ENCODE data around the gene ANKRD6.
"Not testable (repeated sequence)": the region's sequence is repeated elsewhere in the genome, so short reads cannot be mapped to it uniquely, and the experiment has no call there.

Gene ANKRD6

DNA sequence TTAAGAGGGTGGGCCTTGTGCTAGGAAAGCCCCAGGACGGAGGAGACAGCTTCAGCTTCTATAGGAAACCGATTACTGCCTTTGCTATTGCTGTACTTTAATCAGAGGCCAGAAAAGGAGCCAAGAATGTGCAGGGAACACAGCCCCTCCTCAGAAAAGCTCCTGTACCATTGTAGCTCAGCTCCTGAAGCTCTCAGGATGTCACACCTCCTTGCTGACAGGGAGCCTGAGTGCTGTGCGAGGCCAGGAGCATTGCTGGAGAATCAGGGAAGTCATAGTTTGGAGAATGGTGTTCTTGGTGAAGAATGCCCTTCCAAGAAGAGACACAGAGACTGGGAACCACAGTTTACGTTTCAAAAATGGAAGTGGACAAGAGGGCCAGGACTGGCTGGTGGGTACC lies 158.8 kb downstream of the ANKRD6 start:
- no peak for DNase-seq (ENCODE audit: low read depth in 2 of 2, low spot score in 1 of 2)

DNA sequence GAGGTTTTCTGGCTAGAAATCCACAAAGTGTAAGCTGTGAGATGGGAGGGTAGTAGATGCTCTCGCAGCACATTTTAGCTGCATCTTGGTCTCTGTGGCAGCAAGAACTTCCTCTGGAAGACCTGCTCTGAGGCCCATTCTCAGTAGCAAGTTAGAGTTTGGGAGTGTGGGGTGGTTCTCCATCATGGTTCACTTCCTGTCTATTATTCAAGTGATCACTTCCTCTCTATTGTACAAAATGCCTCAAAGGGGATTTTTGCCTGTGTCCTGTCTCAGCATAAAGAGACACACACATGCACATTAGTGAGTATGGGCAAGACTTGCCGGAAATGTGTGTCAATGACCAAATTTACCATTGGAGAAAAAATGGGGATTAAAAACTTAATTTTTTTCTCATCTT lies 163.1 kb downstream of the ANKRD6 start:
- no peak for DNase-seq (ENCODE audit: low read depth in 2 of 2, low spot score in 1 of 2)

DNA sequence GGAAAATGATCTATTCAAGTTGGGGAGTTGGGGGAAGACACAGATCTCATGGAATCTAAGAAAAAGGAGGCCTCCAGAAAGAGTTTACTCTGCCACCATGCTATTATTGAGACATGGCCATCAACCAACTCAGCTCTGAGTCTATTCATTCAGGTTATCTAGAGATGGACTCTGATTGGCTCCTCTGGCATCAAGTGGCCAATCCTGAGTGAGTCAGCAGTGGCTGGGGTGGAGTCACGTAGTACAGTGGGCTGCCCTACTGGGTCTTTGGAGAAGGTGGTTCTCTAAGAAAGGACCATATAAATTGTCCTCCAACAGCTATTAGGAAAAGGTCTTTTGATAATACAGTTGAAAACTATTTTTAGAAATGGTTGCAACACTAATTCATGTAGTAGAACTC lies 163.5 kb downstream of the ANKRD6 start:
- no peak for DNase-seq (ENCODE audit: low read depth in 2 of 2, low spot score in 1 of 2)

DNA sequence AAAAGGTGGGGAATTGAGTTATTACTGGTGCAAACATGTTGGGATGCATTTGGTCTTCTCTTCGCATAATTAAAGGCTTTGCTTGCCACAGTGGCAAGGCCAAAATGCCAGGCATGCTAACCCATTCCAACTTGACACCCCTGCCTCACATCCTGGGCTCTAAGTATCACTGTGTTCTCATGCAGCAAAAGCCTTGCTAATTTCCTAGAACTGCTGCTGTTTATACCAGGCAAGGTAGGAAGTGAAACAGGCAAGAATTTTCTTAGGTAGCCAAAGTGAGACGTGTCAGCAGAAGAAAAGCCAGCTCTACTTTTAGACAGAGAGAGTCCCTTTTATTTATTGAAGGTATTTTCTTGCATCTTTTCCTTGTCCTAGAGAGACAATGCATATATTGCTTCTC lies 164.4 kb downstream of the ANKRD6 start:
- DNase-seq (ENCODE audit: low read depth in 2 of 2, low spot score in 1 of 2): no peak

DNA sequence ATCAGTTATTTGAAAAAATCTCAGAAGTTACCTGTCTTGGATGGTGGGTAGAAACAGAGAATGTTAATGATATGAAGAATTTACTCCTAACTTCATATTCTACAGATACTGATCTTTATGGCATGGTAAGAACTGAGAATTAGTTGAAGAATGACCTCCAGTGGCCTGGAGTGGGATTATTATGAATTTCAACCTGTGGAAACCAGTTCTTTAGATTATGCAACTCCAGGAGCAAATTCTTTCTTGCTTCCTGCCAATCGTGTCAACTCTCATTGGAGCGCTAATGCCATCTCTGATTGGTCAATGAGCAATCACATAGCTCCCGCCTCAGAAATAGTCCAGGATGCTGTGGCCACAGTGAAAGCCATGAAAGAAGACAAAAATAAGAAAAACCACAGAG lies 165.0 kb downstream of the ANKRD6 start:
- DNase-seq (ENCODE audit: low read depth in 2 of 2, low spot score in 1 of 2): no peak

DNA sequence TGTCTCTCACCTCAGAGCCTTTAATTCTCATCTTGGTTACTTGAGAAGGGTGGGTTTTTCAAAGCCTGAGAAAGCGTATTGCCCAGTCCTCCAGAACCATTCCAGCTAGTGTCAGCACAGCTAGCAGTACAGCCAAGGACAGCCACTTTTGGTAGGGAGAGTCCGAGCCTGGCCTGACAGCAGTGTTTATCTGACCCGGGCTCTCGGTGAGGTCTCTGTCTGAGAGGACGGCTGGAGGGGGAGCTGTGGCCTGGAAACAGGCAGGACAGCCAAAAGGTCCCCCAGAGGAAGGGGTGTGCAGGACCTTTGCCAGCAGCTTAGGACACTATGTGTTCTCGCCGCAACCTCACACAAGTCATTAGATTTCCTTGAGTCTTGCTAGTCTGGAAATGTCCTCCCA lies 166.8 kb downstream of the ANKRD6 start:
- no peak for DNase-seq (ENCODE audit: low read depth in 2 of 2, low spot score in 1 of 2)

DNA sequence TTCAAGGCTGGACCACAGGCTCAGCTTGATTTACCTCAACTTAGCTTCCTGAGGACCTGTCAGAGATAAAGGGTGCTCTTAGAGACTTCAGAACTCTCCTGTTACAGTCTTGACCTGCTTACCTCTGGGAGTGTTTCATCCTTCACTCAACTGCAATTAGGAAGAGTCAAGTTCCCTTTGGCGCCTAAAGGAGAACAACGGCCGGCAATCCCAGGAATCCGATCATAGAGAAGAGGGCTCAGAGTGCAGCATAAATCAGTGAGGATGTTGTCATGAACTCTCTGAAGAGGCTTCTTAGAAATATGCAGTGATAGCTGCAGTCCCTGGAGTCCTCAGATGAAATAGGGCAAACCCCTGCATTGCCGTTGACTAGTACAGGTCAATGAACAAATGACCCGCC lies 169.2 kb downstream of the ANKRD6 start:
- DNase-seq (ENCODE audit: low read depth in 2 of 2, low spot score in 1 of 2): no peak

DNA sequence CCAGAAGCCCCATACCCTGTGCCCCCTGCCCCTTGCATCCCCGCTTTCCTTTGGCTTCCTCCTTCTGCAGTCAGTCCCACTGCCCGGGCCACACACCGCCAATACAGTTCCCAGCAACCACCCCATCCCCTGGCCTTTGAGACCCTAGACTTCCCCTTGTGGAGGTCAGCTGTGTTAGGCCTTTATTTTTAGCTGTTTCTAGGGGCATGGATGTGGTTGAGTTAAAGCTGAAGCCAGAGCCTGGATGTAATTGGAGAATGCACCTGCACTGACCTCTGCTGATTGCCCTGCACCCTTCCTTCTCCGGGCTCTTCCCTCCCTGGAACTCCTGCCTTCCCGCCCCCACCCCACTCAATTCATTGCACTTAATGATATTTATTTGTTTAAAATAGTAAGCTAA lies 171.7 kb downstream of the ANKRD6 start:
- no peak for DNase-seq (ENCODE audit: low read depth in 2 of 2, low spot score in 1 of 2)

DNA sequence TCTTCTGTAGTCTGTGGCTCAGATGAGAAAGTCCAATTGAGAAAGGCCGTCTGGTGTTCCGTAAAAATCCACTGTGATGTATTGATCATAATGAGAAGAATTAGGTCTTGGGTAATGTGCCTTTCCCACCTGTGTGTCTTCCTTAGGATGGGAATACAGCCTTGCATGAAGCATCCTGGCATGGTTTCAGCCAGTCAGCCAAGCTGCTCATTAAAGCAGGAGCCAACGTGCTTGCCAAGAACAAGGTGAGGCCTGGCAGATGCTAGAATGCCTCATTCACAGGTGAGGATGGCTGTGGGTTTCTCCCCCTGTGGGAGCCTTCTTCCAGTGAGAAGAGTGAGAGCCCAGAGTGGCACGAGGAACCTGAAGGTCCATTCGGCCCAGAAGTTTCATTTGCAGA lies 172.9 kb downstream of the ANKRD6 start:
- DNase-seq (ENCODE audit: low read depth in 2 of 2, low spot score in 1 of 2): no peak

DNA sequence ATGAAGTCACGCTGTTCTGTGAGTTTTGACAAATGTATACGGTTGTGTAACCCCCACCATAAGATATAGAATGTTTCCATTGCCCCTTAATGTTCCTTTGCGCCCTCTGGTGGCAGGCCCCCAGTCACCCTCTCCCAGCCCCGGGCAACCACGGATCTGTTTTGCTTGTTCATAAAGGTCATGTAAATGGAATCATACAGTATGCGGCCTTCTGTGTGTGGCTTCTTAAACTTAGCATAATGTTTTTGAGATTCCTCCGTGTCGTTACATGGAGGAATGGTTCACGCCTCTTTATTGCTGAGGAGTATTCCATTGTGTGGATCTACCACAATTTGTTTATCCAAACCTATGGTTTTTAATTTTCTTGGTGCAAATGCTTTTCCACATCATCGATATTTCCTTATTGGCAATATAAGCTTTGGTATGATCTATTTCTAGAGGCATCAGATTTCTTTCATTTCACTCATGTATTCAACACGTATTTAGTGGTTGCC lies 177.2 kb downstream of the ANKRD6 start:
- DNase-seq (ENCODE audit: low read depth in 2 of 2, low spot score in 1 of 2): peak; percentile 57 to 70

DNA sequence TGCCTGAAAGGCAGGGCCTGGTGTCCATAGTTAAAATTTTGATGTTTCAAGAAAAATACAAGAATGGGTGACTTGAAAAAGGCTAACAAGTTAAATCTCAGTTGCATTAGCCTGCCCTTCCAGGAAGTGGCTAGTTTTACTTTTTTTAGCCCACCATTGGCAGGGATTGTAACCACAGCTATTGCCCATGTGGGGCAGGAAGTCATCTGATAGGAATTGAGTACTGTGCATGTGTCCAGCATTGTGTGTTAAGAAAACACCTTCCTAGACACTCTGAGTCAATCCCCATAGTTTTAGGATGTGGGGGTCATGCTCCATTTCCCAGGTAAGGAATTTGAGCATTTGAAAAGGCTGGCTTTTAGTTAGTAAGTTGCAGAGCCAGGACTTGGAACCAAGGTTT lies 178.7 kb downstream of the ANKRD6 start:
- DNase-seq (ENCODE audit: low read depth in 2 of 2, low spot score in 1 of 2): no peak

DNA sequence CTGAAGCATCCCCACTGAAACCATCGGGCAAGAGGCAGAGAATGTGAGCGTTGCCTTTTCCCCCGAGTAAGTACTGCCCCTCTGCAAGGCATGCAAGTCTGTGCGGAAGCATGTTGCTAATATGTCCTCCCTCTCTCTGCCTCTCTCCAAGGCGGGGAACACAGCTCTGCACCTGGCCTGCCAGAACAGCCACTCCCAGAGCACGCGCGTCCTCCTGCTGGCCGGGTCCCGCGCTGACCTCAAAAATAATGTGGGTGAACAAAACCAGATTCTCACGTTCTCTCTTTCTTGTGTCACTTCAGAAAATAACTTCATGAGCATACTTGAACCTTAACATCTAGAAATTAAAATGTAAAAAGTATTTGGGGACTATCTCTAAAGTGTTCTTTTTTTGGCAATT lies 179.2 kb downstream of the ANKRD6 start:
- no peak for DNase-seq (ENCODE audit: low read depth in 2 of 2, low spot score in 1 of 2)

DNA sequence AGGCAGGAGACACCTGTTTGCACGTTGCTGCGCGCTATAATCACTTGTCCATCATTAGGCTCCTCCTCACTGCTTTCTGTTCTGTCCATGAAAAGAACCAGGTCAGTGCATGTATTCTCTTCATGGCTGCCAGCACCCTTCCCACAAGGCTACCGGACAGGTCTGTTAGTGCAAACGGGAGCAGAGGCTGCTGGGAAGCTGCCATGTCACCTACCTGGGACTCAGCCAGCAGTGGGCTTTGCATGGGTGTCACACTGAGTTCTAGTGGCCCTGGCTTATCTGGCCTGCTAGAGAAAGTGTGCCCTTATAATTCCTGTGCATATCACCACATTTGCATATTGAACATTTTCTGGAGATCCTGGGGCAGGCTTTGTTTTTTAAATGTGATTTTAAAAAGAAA lies 180.8 kb downstream of the ANKRD6 start:
- no peak for DNase-seq (ENCODE audit: low read depth in 2 of 2, low spot score in 1 of 2)

DNA sequence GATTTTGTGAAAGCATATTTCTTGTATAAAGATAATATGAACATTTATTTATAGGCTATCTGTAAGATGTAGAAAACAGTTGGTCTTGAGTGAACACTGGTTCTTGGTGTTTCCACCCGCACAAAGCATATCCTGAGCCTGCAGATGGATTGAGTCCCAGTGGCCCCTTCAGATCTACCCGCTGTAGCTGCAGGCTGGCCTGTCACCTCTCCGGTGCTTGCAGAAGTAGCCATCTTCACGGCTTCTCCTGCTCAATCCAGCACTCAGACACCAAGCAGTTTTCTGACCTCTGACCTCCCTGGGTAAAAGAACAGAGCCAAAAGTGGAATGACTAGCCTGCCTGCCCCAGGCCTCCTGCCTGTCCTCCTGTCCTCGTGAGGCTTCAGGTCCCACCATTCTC lies 182.9 kb downstream of the ANKRD6 start:
- DNase-seq (ENCODE audit: low read depth in 2 of 2, low spot score in 1 of 2): no peak

DNA sequence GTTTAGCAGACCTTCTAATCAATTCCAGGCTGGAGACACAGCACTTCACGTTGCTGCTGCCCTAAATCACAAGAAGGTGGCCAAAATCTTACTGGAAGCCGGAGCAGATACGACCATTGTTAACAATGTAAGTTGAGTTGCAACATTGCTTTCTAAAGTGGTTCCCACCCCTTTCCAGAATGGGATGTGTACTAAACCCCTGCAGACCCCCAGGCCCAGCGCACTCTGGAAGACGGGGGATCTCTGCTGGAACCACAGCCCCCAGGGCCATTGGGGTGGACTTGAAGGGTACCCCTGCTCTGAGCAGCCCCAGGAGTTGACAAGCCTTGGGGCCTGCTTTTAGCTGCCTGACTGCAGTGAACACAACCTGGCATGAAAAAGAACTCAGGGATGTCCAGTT lies 183.6 kb downstream of the ANKRD6 start:
- DNase-seq (ENCODE audit: low read depth in 2 of 2, low spot score in 1 of 2): no peak

DNA sequence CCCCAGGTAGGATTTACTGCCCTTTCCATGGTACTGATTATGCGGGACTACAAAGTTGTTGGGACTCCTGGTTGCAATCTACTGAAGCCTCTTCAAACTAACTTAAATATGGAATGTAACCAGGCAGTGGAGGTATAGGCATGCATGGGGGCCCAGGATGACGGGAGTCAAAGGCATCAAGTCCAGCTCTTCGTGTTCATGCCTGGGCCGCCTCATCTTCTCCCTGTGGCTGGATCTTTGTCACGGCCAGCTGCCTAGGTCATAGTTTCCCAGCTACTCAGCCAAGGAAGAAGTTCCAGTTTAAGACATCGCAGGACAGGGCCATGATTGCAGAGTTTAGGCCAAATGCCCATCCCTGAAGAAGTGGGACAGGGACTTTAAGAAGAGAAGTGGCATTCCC lies 185.1 kb downstream of the ANKRD6 start:
- no peak for DNase-seq (ENCODE audit: low read depth in 2 of 2, low spot score in 1 of 2)

DNA sequence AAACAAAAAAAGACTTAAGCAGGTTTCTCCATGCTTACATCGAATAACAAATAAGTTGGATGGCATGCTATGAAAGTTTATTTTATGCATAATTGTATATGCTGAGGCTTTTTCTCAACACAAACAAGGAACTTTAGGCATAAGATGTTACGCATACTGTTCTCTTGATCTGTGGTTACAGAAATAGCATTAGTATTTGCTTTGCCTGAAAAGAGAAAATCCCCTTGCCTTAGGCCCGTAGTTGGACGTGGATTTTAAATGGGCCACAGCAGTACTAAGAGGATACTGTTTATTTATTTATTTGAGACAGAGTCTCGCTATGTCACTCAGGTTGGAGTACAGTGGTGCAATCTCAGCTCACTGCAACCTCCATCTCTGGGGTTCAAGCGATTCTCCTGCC lies 186.6 kb downstream of the ANKRD6 start:
- DNase-seq (ENCODE audit: low read depth in 2 of 2, low spot score in 1 of 2): no peak

DNA sequence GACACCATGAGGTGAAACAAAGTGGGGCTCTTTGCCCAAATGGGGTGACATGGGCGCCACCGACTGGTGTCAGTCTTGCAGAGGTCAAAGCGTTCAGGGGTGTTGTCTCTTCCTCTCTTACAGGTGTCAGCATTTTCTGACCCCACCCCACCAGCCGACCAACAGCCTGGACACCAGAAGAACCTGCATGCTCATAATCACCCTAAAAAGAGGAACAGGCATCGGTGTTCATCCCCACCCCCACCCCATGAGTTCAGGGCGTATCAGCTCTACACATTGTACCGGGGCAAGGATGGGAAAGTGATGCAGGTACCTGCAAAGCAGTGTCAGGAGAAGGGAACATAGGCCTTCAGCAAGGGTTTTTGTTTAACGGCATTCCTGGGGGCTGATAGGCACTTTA lies 190.8 kb downstream of the ANKRD6 start:
- DNase-seq (ENCODE audit: low read depth in 2 of 2, low spot score in 1 of 2): no peak

DNA sequence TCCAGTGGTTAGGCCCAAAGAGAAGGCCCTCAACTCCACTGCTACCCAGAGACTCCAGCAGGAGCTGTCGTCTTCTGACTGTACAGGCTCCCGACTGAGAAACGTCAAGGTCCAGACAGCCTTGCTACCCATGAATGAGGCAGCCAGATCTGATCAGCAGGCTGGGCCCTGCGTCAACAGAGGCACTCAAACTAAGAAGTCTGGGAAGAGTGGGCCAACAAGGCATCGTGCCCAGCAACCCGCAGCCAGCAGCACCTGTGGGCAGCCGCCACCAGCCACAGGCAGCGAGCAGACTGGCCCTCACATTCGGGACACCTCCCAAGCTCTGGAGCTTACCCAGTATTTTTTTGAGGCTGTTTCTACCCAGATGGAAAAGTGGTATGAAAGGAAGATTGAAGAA lies 197.5 kb downstream of the ANKRD6 start:
- no peak for DNase-seq (ENCODE audit: low read depth in 2 of 2, low spot score in 1 of 2)

DNA sequence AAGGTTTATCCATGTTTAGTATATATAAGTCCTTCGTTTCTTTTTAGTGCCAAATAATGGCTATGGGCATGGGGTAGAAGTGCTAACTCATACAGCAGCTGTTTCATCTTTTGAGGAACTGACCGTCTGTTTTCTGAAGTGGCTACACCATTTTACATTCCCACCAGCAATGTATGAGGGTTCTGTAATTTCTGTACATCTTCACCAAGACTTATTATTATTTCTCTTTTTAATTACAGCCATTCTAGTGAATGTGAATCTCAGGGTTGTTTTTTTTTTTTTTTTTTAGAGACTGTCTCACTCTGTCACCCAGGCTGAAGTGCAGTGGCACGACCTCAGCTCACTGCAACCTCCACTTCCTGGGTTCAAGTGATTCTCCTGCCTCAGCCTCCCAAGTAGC lies 203.5 kb downstream of the ANKRD6 start:
- not testable (repeated sequence) for DNase-seq (ENCODE audit: low read depth in 2 of 2, low spot score in 1 of 2)

DNA sequence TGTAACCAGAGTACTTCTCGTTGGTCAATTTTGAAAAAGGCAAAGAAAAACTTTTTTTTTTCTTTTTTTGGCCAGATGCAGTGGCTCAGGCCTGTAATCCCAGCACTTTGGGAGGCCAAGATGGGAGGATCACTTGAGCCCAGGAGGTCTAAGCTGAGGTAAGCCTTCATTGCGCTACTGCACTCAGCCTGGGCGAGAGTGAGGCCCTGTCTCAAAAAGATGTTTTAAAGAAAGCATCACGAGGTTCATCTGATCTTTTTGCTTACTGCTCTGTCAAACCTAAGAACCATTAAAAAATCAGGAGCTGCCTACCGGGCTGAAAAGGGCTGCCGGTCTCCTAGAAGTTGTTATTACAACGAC lies 205.0 kb downstream of the ANKRD6 start:
- no peak for DNase-seq (ENCODE audit: low read depth in 2 of 2, low spot score in 1 of 2)

DNA sequence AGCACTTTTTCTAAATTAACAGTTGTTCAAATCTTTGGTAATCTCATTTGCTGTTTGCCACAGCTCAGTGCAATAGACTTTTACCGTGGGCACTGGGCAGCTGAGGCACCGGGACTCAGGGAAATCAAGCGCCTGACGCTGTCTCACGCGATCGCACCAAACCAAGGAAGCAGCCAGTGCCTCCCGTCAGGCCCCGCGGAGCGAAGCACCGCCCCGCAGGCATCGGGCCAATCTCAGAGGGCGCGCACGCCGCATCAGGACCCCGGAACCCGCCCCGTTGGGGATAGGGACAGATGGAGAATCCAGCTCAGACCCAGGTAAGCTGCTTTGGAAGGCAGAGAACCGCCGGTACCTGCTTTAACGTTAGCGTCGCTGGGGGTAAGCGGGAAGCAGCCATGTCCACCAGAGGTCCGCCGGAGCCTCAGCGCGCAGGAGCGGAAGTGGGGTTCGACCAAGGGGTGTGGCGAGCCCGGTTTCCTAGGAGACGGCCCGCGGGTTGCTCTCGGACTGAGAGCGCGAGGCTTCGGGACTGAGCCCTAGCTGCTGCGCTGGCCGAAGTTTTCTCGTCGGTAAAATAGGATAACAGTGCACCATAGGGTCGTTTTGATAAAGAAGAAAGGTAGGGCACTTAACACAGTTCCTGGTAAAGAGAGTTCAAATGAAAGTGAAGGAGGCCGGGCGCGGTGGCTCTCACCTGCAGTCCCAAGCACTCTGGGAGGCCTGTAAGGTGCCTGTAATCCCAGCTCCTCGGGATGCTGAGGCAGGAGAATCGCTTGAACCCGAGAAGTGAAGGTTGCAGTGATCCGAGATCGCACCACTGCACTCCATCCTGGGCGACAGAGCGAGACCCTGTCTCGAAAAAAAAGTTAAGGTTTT lies 205.6 kb downstream of the ANKRD6 start, which contains the start of gene LYRM2:
LYRM2 (minus strand) TSS at position 428 of the 876 bp plus-strand sequence; CDS start at position 397, 31 bp downstream.
- DNase-seq (ENCODE audit: low read depth in 2 of 2, low spot score in 1 of 2): peak; percentile 76 to 81

DNA sequence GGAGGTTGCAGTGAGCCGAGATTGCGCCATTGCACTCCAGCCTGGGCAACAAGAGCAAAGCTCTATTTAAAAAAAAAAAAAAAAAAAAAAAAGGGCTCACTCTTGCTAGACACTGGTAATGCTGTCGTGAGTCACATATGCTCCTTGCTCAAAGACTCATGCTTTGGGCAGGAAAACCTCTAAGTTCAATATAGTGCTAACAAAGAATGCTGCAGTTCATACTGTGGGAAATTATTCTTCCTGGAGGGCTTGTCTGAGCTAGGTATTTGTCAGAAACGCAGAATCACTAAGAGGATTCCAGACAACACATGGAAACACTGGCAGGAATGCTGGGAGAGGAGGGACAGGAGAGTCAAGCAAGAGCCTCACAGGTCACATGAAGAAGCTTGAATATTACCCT lies 207.9 kb downstream of the ANKRD6 start:
- DNase-seq (ENCODE audit: low read depth in 2 of 2, low spot score in 1 of 2): no peak

Data from stimulated activated CD8-positive, alpha-beta memory T cell treated with anti-CD3 and anti-CD28 coated beads, Interleukin-4, amount 100 ng/mL, for 4 hours (primary cell).